Lower leg skin (tissue), 4 donors: ENCODE measurements around the gene IL17RC. TPM values are rescaled to one million over a fixed set of nuclear protein-coding genes. Genes with fewer than 3 reads are reported as not detected.
"Not testable (repeated sequence)": the region's sequence is repeated elsewhere in the genome, so short reads cannot be mapped to it uniquely, and the experiment has no call there.

Experiments used
- DNase-seq, 2 donors: peaks; one replicate each; pipeline ENCODE4 v3.0.0-alpha.2; 2019; ENCODE audit warnings: low spot score in 2 of 2
- H3K4me3 ChIP-seq: fragments of 200-600 bp; sonication (generic); 2 replicates; pipeline ENCODE4 v1.5.1; 2017; ENCODE audit warnings: mild to moderate bottlenecking, low read depth; ENCODE audit not compliant: poor library complexity, severe bottlenecking
- CTCF ChIP-seq, 3 donors: fragments of 450-650 bp; IDR thresholded peaks; one replicate each; pipeline ENCODE4 v1.5.1; 2016; ENCODE audit warnings: antibody characterized with exemption in 3 of 3, mild to moderate bottlenecking in 3 of 3, moderate library complexity in 2 of 3
- POLR2A ChIP-seq, 2 donors: fragments of 450-650 bp; IDR thresholded peaks; one replicate each; pipeline ENCODE4 v1.6.1; 2016 to 2017; ENCODE audit warnings: antibody characterized with exemption in 2 of 2, mild to moderate bottlenecking in 1 of 2, moderate library complexity in 1 of 2
- WGBS, 2 donors: methylation state at CpG; one replicate each; pipeline ENCODE4 v1.1.5; 2018; 5-methylcytosine and 5-hydroxymethylcytosine counted together
- intact Hi-C: fragments of 100-400 bp; cut with DNase I; formaldehyde crosslinking; loops from one replicate; pipeline ENCODE4 v1.15.0; 2023; ENCODE audit warnings: low total_unique reads
- total RNA-seq, 4 donors: library from RNA; depleted of rRNA; stranded (reverse); fragments of >200 nt; gene quantifications; one replicate each; pipeline ENCODE4 v1.1.0, GENCODE V29; 2016

IL17RC gene
- 100 to 1,000 TPM in 3 of 4 donors, 10 to 100 TPM in 1; 95.5 to 155 (median 113) TPM for total RNA-seq

- intact Hi-C loops: loop anchor here (10.0 kb wide), 1 partner anchor 62 kb away; no protein-coding TSS in a partner anchor
- peak; percentile 91 to 97 for DNase-seq
- WGBS, 2 donors: 7 to 10% methylated on average over 17 to 18 of the region's 19 CpGs
- TF ChIP-seq POLR2A (IDR thresholded peaks at IDR 0.05): no peak
- no peak for TF ChIP-seq CTCF (IDR thresholded peaks at IDR 0.05)
- H3K4me3 ChIP-seq: peak within 1 kb of the TSS; percentile 49
Measured at GRCh38 chr3:9916734-9917680, at the start of gene IL17RC. Gene IL17RC, plus strand, starts transcription at chr3:9917098. Its CDS starts 218 bp downstream, at chr3:9917316.

GRCh38 chr3:9867106-9867505 lies 49.8 kb upstream of the IL17RC start:
- no peak for DNase-seq
- intact Hi-C loops: no loop called here
- TF ChIP-seq CTCF (IDR thresholded peaks at IDR 0.05): no peak
- no peak for TF ChIP-seq POLR2A (IDR thresholded peaks at IDR 0.05)
- WGBS, 2 donors: 82 to 91% methylated on average over 12 of the region's 12 CpGs
- H3K4me3 ChIP-seq: no peak overlapping the region

- no peak for DNase-seq
- TF ChIP-seq POLR2A (IDR thresholded peaks at IDR 0.05) (no peak), CTCF (IDR thresholded peaks at IDR 0.05) (no peak)
- no peak overlapping the region for H3K4me3 ChIP-seq
- intact Hi-C loops: no loop called here
- WGBS, 2 donors: 68 to 72% methylated on average over 5 of the region's 5 CpGs
Measured at GRCh38 chr3:9869955-9870354, 46.9 kb upstream of the IL17RC start.

- no peak for DNase-seq
- intact Hi-C loops: no loop called here
- no peak overlapping the region for H3K4me3 ChIP-seq
- TF ChIP-seq CTCF (IDR thresholded peaks at IDR 0.05): no peak
- TF ChIP-seq POLR2A (IDR thresholded peaks at IDR 0.05): no peak
- 78 to 85% methylated on average over 1 of the region's 1 CpG for WGBS, 2 donors
Measured at GRCh38 chr3:9870978-9871377, 45.9 kb upstream of the IL17RC start.

GRCh38 chr3:9872067-9872466 lies 44.8 kb upstream of the IL17RC start:
- WGBS, 2 donors: 95 to 97% methylated on average over 5 of the region's 5 CpGs
- H3K4me3 ChIP-seq, DNase-seq, intact Hi-C loops: not testable (repeated sequence)

GRCh38 chr3:9875448-9875847 lies 41.5 kb upstream of the IL17RC start:
- no peak overlapping the region for H3K4me3 ChIP-seq
- intact Hi-C loops: no loop called here
- TF ChIP-seq POLR2A (IDR thresholded peaks at IDR 0.05) (no peak), CTCF (IDR thresholded peaks at IDR 0.05) (no peak)
- no peak for DNase-seq

- WGBS, 2 donors: 86 to 89% methylated on average over 4 of the region's 4 CpGs
- DNase-seq, intact Hi-C loops, H3K4me3 ChIP-seq: not testable (repeated sequence)
Measured at GRCh38 chr3:9876255-9876654, 40.6 kb upstream of the IL17RC start.
